Measurements from ENCODE around the gene PKNOX2.

GRCh38 chr11:125348141-125348651 is 183.6 kb downstream of the PKNOX2 start:
- TF ChIP-seq STAG1 (CRISPR knock-in tag; IDR thresholded peaks at IDR 0.05; ENCODE audit: borderline replicate concordance) (no peak), RAD21 (CRISPR knock-in tag; conservative IDR thresholded peaks at IDR 0.05 in 1 of 2, IDR thresholded peaks at IDR 0.05 in 1 of 2) (no peak)
